GM12878 (cell line): ENCODE data around the gene DKKL1. TPM values are rescaled to one million over a fixed set of nuclear protein-coding genes. Genes with fewer than 3 reads are reported as not detected.

Experiments
- DPF2 ChIP-seq: fragments of 450-650 bp; IDR thresholded peaks from 2 replicates; pipeline ENCODE4 v1.6.1; 2017; ENCODE audit warnings: mild to moderate bottlenecking
- EED ChIP-seq: sonication (generic); IDR thresholded peaks from 2 replicates; pipeline ENCODE4 v1.6.1; 2016; ENCODE audit warnings: antibody characterized with exemption, low read depth
- ETV6 ChIP-seq, 2 experiments: fragments of 450-650 bp in 1 of 2; IDR thresholded peaks in 1 of 2; conservative IDR thresholded peaks in 1 of 2; 2 replicates each; pipeline ENCODE4 v1.6.1; 2014; ENCODE audit warnings: antibody characterized with exemption in 1 of 2, borderline replicate concordance in 1 of 2, low read depth in 1 of 2, mild to moderate bottlenecking in 1 of 2, moderate library complexity in 1 of 2
- GABPA ChIP-seq: IDR thresholded peaks from 2 replicates; pipeline ENCODE4 v1.6.1; 2014; ENCODE audit warnings: antibody characterized with exemption, low read depth, mild to moderate bottlenecking, inconsistent platforms
- IKZF2 ChIP-seq, 2 experiments: fragments of 450-650 bp; IDR thresholded peaks; 2 replicates each; pipeline ENCODE4 v1.6.1; 2017; ENCODE audit warnings: mild to moderate bottlenecking in 2 of 2, moderate library complexity in 2 of 2
- LARP7 ChIP-seq: fragments of 450-650 bp; IDR thresholded peaks from 2 replicates; pipeline ENCODE4 v1.6.1; 2017; ENCODE audit warnings: mild to moderate bottlenecking
- MTA2 ChIP-seq: fragments of 450-650 bp; IDR thresholded peaks from 2 replicates; pipeline ENCODE4 v1.6.1; 2016; ENCODE audit warnings: low read depth, mild to moderate bottlenecking, moderate library complexity
- NFXL1 ChIP-seq: fragments of 450-650 bp; IDR thresholded peaks from 2 replicates; pipeline ENCODE4 v1.6.1; 2017; ENCODE audit warnings: antibody characterized with exemption, mild to moderate bottlenecking, borderline replicate concordance
- POLR2AphosphoS2 ChIP-seq: IDR thresholded peaks from 2 replicates; pipeline ENCODE4 v1.6.1; 2011; ENCODE audit warnings: low read depth, mild to moderate bottlenecking, low read length, improper control_type of control experiment, moderate library complexity
- POU2F2 ChIP-seq: IDR thresholded peaks from 3 replicates; pipeline ENCODE4 v1.6.1; 2011; ENCODE audit warnings: low read depth, mild to moderate bottlenecking, low read length, borderline replicate concordance
- SUZ12 ChIP-seq: fragments of 200-600 bp; sonication (generic); IDR thresholded peaks from one replicate; pipeline ENCODE4 v1.6.1; 2018; ENCODE audit warnings: antibody characterized with exemption, mild to moderate bottlenecking; ENCODE audit not compliant: unreplicated experiment
- TBL1XR1 ChIP-seq: IDR thresholded peaks from 2 replicates; pipeline ENCODE4 v1.6.1; 2012; ENCODE audit warnings: low read depth, low read length, improper control_type of control experiment
- TCF3 ChIP-seq: IDR thresholded peaks from 2 replicates; pipeline ENCODE4 v1.6.1; 2012; ENCODE audit warnings: low read depth, mild to moderate bottlenecking, low read length, borderline replicate concordance; ENCODE audit not compliant: insufficient read depth
- YBX1 ChIP-seq: fragments of 450-650 bp; IDR thresholded peaks from 2 replicates; pipeline ENCODE4 v1.6.1; 2016; ENCODE audit warnings: antibody characterized with exemption
- polyA plus RNA-seq, 11 experiments: library from polyadenylated mRNA; depleted of rRNA in 4 of 11; unstranded in 6 of 11; stranded (reverse) in 5 of 11; fragments of >200 nt; fragmentation: Nextera tagmentation in 4 of 11; fragmentation: Illumina TruSeq in 1 of 11; extraction: Ambion mirVana in 4 of 11; extraction: Trizol in 1 of 11; gene quantifications; 1 replicate in 1 of 11; 2 replicates in 10 of 11; pipeline versions ENCODE4 v1.2.1 to v1.2.3, GENCODE V29; 2011 to 2016; ENCODE audit warnings: inconsistent platforms in 2 of 11, missing spikeins in 2 of 11, low read depth in 1 of 11
- total RNA-seq, 4 experiments: library from RNA; depleted of rRNA in 3 of 4; stranded (reverse); fragments of >200 nt in 3 of 4; fragmentation: Illumina TruSeq in 1 of 4; extraction: Trizol in 1 of 4; gene quantifications; 2 replicates each; pipeline versions ENCODE4 v1.2.1 to v1.2.3, GENCODE V29; 2013 to 2021
- TF ChIP-seq, protein P1 (sequence below): fragments of 450-650 bp; IDR thresholded peaks from 2 replicates; pipeline ENCODE4 v1.6.1; 2018; ENCODE audit warnings: mild to moderate bottlenecking, low read depth, moderate library complexity; ENCODE audit not compliant: partially characterized antibody
- TF ChIP-seq, protein P2 (sequence below): IDR thresholded peaks from 2 replicates; pipeline ENCODE4 v1.6.1; 2012; ENCODE audit warnings: mild to moderate bottlenecking, low read depth, low read length
- TF ChIP-seq, protein P3 (sequence below): fragments of 450-650 bp; IDR thresholded peaks from 2 replicates; pipeline ENCODE4 v1.6.1; 2017; ENCODE audit warnings: low read depth, mild to moderate bottlenecking, moderate library complexity
- TF ChIP-seq, protein P4 (sequence below): fragments of 150-350 bp; IDR thresholded peaks from 2 replicates; pipeline ENCODE4 v1.6.1; 2016; ENCODE audit warnings: low read depth, low read length

DKKL1 gene
- total and polyA plus RNA-seq, 10 of the 15 experiments (the other 5 are each of a cell fraction or from before 2014, with no cell fraction given): not detected

DNA sequence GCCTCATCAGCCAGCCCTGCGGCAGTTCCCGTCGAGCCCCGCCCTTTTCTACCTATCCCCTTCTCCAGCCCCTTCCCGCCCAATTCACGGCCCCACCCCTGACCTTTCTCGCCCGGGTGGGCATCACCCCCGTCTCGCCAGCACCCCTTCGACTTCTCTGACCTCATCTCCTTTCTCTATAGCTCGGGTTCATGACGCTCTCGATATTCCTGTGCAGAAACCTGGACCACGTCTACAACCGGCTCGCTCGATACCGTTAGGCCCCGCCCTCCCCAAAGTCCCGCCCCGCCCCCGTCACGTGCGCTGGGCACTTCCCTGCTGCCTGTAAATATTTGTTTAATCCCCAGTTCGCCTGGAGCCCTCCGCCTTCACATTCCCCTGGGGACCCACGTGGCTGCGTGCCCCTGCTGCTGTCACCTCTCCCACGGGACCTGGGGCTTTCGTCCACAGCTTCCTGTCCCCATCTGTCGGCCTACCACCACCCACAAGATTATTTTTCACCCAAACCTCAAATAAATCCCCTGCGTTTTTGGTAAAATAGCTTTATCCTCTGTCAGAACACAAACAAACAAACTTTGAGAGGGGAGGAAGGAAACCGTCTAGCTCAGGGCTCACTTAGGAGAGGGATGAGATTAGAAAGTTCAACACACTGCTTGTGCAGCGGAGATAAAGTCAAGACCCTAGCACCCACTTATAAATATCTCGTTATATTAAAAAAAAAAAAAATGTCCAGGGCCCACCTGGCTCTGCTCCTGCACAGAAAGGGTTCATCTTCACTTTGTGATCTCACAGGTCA, 23.4 kb upstream of the DKKL1 start (continued):
- TF ChIP-seq, protein P1, sequence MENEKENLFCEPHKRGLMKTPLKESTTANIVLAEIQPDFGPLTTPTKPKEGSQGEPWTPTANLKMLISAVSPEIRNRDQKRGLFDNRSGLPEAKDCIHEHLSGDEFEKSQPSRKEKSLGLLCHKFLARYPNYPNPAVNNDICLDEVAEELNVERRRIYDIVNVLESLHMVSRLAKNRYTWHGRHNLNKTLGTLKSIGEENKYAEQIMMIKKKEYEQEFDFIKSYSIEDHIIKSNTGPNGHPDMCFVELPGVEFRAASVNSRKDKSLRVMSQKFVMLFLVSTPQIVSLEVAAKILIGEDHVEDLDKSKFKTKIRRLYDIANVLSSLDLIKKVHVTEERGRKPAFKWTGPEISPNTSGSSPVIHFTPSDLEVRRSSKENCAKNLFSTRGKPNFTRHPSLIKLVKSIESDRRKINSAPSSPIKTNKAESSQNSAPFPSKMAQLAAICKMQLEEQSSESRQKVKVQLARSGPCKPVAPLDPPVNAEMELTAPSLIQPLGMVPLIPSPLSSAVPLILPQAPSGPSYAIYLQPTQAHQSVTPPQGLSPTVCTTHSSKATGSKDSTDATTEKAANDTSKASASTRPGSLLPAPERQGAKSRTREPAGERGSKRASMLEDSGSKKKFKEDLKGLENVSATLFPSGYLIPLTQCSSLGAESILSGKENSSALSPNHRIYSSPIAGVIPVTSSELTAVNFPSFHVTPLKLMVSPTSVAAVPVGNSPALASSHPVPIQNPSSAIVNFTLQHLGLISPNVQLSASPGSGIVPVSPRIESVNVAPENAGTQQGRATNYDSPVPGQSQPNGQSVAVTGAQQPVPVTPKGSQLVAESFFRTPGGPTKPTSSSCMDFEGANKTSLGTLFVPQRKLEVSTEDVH: no peak
- TF ChIP-seq ETV6 (conservative IDR thresholded peaks at IDR 0.05 in 1 of 2, IDR thresholded peaks at IDR 0.05 in 1 of 2; ENCODE audit: borderline replicate concordance in 1 of 2, low read depth in 1 of 2) (0 out of 4 replicates have a peak, but pooled peaks of 1 of the 2 experiments have one; percentile 56), DPF2 (peak; percentile 91), LARP7 (no peak), TBL1XR1 (peak; percentile 99), GABPA (no peak), TCF3 (peak; percentile 79; the same call in 1 of the 2 replicates), IKZF2 (IDR thresholded peaks at IDR 0.05) (peak; percentile 95 to 97), EED (peak; percentile 82), MTA2 (peak; percentile 92), YBX1 (peak; percentile 96), NFXL1 (no peak), POU2F2 (peak; percentile 88; the same call in 2 of the 3 replicates), POLR2AphosphoS2 (no peak), SUZ12 (no peak)
- TF ChIP-seq, protein P2, sequence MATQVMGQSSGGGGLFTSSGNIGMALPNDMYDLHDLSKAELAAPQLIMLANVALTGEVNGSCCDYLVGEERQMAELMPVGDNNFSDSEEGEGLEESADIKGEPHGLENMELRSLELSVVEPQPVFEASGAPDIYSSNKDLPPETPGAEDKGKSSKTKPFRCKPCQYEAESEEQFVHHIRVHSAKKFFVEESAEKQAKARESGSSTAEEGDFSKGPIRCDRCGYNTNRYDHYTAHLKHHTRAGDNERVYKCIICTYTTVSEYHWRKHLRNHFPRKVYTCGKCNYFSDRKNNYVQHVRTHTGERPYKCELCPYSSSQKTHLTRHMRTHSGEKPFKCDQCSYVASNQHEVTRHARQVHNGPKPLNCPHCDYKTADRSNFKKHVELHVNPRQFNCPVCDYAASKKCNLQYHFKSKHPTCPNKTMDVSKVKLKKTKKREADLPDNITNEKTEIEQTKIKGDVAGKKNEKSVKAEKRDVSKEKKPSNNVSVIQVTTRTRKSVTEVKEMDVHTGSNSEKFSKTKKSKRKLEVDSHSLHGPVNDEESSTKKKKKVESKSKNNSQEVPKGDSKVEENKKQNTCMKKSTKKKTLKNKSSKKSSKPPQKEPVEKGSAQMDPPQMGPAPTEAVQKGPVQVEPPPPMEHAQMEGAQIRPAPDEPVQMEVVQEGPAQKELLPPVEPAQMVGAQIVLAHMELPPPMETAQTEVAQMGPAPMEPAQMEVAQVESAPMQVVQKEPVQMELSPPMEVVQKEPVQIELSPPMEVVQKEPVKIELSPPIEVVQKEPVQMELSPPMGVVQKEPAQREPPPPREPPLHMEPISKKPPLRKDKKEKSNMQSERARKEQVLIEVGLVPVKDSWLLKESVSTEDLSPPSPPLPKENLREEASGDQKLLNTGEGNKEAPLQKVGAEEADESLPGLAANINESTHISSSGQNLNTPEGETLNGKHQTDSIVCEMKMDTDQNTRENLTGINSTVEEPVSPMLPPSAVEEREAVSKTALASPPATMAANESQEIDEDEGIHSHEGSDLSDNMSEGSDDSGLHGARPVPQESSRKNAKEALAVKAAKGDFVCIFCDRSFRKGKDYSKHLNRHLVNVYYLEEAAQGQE: no peak
- TF ChIP-seq, protein P3, sequence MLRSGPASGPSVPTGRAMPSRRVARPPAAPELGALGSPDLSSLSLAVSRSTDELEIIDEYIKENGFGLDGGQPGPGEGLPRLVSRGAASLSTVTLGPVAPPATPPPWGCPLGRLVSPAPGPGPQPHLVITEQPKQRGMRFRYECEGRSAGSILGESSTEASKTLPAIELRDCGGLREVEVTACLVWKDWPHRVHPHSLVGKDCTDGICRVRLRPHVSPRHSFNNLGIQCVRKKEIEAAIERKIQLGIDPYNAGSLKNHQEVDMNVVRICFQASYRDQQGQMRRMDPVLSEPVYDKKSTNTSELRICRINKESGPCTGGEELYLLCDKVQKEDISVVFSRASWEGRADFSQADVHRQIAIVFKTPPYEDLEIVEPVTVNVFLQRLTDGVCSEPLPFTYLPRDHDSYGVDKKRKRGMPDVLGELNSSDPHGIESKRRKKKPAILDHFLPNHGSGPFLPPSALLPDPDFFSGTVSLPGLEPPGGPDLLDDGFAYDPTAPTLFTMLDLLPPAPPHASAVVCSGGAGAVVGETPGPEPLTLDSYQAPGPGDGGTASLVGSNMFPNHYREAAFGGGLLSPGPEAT: peak; percentile 95
- TF ChIP-seq, protein P4, sequence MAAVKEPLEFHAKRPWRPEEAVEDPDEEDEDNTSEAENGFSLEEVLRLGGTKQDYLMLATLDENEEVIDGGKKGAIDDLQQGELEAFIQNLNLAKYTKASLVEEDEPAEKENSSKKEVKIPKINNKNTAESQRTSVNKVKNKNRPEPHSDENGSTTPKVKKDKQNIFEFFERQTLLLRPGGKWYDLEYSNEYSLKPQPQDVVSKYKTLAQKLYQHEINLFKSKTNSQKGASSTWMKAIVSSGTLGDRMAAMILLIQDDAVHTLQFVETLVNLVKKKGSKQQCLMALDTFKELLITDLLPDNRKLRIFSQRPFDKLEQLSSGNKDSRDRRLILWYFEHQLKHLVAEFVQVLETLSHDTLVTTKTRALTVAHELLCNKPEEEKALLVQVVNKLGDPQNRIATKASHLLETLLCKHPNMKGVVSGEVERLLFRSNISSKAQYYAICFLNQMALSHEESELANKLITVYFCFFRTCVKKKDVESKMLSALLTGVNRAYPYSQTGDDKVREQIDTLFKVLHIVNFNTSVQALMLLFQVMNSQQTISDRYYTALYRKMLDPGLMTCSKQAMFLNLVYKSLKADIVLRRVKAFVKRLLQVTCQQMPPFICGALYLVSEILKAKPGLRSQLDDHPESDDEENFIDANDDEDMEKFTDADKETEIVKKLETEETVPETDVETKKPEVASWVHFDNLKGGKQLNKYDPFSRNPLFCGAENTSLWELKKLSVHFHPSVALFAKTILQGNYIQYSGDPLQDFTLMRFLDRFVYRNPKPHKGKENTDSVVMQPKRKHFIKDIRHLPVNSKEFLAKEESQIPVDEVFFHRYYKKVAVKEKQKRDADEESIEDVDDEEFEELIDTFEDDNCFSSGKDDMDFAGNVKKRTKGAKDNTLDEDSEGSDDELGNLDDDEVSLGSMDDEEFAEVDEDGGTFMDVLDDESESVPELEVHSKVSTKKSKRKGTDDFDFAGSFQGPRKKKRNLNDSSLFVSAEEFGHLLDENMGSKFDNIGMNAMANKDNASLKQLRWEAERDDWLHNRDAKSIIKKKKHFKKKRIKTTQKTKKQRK: no peak
